ENCODE data around the gene NAA30.
A peak's percentile ranks its signal among the peaks of the same experiment; 100 is the strongest.

NAA30 gene

DNA sequence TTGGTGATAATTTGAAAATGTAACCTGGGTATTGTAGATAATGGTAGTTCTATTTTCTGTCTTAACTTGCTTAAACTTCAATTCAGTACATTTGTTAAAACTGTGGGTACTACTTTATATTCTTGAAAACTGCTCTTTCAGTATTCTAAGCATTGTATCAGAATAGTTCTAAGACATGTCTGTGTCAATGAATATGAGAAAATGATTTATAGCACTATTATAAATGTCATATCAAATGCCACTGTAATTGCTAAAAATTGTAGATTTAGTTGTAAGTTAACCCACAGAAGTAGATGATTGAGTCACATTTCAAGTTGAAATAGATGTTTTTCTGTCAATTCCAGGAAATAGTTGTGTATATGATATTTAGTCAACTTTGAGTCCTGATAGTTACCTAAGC is 2.4 kb downstream of the NAA30 start:
- Histone ChIP-seq H3K4me3 (peak overlapping the region; percentile 92), H3K27ac (no peak overlapping the region)
- TF ChIP-seq, protein P1, sequence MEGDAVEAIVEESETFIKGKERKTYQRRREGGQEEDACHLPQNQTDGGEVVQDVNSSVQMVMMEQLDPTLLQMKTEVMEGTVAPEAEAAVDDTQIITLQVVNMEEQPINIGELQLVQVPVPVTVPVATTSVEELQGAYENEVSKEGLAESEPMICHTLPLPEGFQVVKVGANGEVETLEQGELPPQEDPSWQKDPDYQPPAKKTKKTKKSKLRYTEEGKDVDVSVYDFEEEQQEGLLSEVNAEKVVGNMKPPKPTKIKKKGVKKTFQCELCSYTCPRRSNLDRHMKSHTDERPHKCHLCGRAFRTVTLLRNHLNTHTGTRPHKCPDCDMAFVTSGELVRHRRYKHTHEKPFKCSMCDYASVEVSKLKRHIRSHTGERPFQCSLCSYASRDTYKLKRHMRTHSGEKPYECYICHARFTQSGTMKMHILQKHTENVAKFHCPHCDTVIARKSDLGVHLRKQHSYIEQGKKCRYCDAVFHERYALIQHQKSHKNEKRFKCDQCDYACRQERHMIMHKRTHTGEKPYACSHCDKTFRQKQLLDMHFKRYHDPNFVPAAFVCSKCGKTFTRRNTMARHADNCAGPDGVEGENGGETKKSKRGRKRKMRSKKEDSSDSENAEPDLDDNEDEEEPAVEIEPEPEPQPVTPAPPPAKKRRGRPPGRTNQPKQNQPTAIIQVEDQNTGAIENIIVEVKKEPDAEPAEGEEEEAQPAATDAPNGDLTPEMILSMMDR (IDR thresholded peaks at IDR 0.05), result no peak
- no peak for DNase-seq (ENCODE audit: low spot score)

- TF ChIP-seq, protein P1 (IDR thresholded peaks at IDR 0.05), result no peak
- no peak overlapping the region for H3K27ac ChIP-seq
- no peak overlapping the region for H3K4me3 ChIP-seq
- DNase-seq (ENCODE audit: low spot score), result no peak
Measured at GRCh38 chr14:57400556-57401494, 10.4 kb downstream of the NAA30 start.

DNA sequence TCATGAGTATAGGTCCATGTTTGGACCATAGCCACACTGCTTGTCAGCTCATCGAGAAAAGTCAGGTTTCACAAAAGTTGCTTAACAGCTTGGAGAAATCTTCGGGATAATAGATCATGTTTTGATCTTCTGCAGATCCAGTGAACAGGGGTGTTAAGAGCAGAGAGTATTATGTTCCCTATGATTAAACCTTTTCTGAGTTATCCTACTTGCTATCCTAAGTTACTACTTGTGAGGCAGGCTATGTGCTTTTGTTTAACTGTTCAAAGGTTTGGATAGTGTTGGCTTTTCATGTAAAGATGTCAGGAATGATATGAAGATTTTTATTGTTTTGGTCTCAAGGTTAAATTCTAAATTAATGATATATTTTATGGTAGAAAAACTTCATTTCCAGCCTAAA is 11.1 kb downstream of the NAA30 start:
- TF ChIP-seq, protein P1 (IDR thresholded peaks at IDR 0.05), result no peak
- no peak for DNase-seq (ENCODE audit: low spot score)
- H3K4me3 ChIP-seq, result no peak overlapping the region
- no peak overlapping the region for H3K27ac ChIP-seq

DNA sequence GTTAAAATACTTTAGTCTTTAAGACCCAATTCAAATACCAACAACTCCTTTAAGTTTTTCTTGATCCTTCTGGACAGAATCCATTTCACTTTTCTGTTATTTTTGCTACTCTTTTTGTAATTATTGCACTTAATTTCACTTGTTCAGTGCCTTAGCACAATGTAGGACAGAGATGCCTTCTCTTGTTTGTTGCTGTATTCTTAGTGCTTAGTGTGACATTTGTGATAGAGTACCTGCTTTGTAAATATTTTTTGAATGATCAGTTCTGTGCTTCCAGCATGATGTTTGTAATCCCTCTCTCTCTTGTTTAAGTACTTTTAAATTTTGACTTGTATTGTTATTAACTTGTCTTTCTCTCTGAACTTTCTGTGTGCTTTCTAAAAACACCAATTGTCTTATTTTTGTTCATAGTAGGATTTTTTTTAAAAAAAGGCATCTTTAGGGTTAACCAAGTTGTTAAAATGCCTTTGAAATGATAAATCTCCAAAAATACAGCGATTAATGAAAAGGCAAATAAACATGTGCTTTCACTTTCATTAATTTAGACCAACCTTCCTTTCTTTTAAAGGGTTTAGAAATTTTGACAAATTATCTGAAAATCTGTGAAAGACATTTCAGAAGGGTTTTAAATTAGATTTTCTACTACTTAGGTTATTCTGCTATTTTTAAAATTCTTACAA is 11.9 kb downstream of the NAA30 start:
- no peak for DNase-seq (ENCODE audit: low spot score)
- no peak overlapping the region for H3K4me3 ChIP-seq
- TF ChIP-seq, protein P1 (IDR thresholded peaks at IDR 0.05), result no peak
- no peak overlapping the region for H3K27ac ChIP-seq

DNA sequence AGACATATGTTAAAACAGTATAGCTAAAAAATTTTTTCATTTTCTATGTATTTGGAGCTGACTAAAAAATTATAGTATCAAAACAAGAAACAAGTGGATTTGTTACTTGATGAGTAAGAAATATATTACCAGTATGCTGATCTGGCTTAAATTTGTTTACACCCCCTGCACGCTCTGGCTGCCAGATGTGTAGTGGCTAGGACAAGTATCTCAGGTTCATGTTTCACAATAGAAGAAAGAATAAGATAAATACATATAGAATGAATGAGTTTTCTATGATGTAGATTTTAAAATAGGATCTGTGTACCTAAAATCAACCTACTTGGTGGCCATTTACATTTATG is 13.1 kb downstream of the NAA30 start:
- no peak overlapping the region for H3K4me3 ChIP-seq
- no peak for DNase-seq (ENCODE audit: low spot score)
- no peak overlapping the region for H3K27ac ChIP-seq
- TF ChIP-seq, protein P1 (IDR thresholded peaks at IDR 0.05), result no peak

- no peak for DNase-seq (ENCODE audit: low spot score)
- Histone ChIP-seq H3K27ac (no peak overlapping the region), H3K4me3 (no peak overlapping the region)
- TF ChIP-seq, protein P1 (IDR thresholded peaks at IDR 0.05), result no peak
Measured at GRCh38 chr14:57405562-57405961, 15.2 kb downstream of the NAA30 start.
